ENCODE results near the gene OXTR. TPM values are rescaled to one million over a fixed set of nuclear protein-coding genes. Genes with fewer than 3 reads are reported as not detected.

Gene OXTR
- total and polyA plus RNA-seq, 12 donors, result 0.09 to 1.3 (median 0.31) TPM; not detected in 1

- H3K27ac ChIP-seq, result no peak overlapping the region
- TF ChIP-seq CTCF (IDR thresholded peaks at IDR 0.05) (no peak), POLR2A (IDR thresholded peaks at IDR 0.05) (no peak)
These were observed 60.1 kb downstream of the OXTR start for GRCh38 chr3:8709287-8709686.

GRCh38 chr3:8705575-8705974 lies 63.8 kb downstream of the OXTR start:
- H3K27me3 ChIP-seq, result no peaks in the 10 kb centered on the region
- H3K36me3 ChIP-seq (replicated peaks in 1 of 2), result no peaks in the 10 kb centered on the region
- H3K4me3 ChIP-seq, result no peak overlapping the region
- no peak overlapping the region for H3K27ac ChIP-seq
- H3K4me1 ChIP-seq (replicated peaks in 1 of 2), result no peaks in the 10 kb centered on the region
- WGBS, 4 donors, result 59 to 80% (median 78%) methylated on average over 3 of the region's 3 CpGs
- no peaks in the 10 kb centered on the region for H3K9me3 ChIP-seq (replicated peaks in 1 of 3)
- intact Hi-C loops (cut with DNase I), result no loop called here
- DNase-seq, result no peak
- TF ChIP-seq CTCF (IDR thresholded peaks at IDR 0.05) (no peak), POLR2A (IDR thresholded peaks at IDR 0.05) (no peak)

More at GRCh38 chr3:8709287-8709686, 60.1 kb downstream of the OXTR start:
- DNase-seq, result no peak
- Histone ChIP-seq H3K9me3 (replicated peaks in 1 of 3) (no peaks in the 10 kb centered on the region), H3K4me1 (replicated peaks in 1 of 2) (no peaks in the 10 kb centered on the region), H3K4me3 (no peak overlapping the region), H3K36me3 (replicated peaks in 1 of 2) (no peaks in the 10 kb centered on the region), H3K27me3 (no peaks in the 10 kb centered on the region)
- intact Hi-C loops (cut with DNase I), result no loop called here
- 70 to 78% (median 75%) methylated on average over 5 of the region's 5 CpGs for WGBS, 4 donors

GRCh38 chr3:8702560-8702959 lies 66.9 kb downstream of the OXTR start:
- DNase-seq, result no peak
- Histone ChIP-seq H3K36me3 (replicated peaks in 1 of 2) (no peaks in the 10 kb centered on the region), H3K27me3 (no peaks in the 10 kb centered on the region), H3K27ac (no peak overlapping the region), H3K4me1 (replicated peaks in 1 of 2) (no peaks in the 10 kb centered on the region), H3K4me3 (no peak overlapping the region), H3K9me3 (replicated peaks in 1 of 3) (no peaks in the 10 kb centered on the region)
- intact Hi-C loops (cut with DNase I), result no loop called here
- WGBS, 4 donors, result 40 to 62% (median 51%) methylated on average over 3 of the region's 3 CpGs
- no peak for TF ChIP-seq POLR2A (IDR thresholded peaks at IDR 0.05)
- no peak for TF ChIP-seq CTCF (IDR thresholded peaks at IDR 0.05)

Other genes starting within 250 kb of the OXTR start
- 1 to 10 TPM in 1 of 9 donors, under 1 TPM in 5, not detected in 3; 0.12 to 1.3 (median 0.52) TPM for gene SSUH2, start 124.8 kb downstream of the OXTR start, total RNA-seq
- under 1 TPM; 0.51 to 0.72 (median 0.64) TPM for gene SSUH2, start 124.8 kb downstream of the OXTR start, polyA plus RNA-seq
- not detected for gene CAV3, start 35.8 kb downstream of the OXTR start, total RNA-seq
- not detected for gene CAV3, start 35.8 kb downstream of the OXTR start, polyA plus RNA-seq
- gene RAD18, start 193.9 kb upstream of the OXTR start, total RNA-seq, result 10 to 100 TPM in 3 of 9 donors, 1 to 10 TPM in 6; 3.4 to 11.4 (median 9.0) TPM
- 1 to 10 TPM; 2.0 to 5.9 (median 3.5) TPM for gene RAD18, start 193.9 kb upstream of the OXTR start, polyA plus RNA-seq